Activated CD8-positive, alpha-beta T cell treated with anti-CD3 and anti-CD28 coated beads for 36 hours (primary cell): ENCODE results near the gene SEMA6C. TPM values are rescaled to one million over a fixed set of nuclear protein-coding genes. Genes with fewer than 3 reads are reported as not detected.

Experiments
- ATAC-seq: fragments of 200-7000 bp; cut with Tn5 transposase; one replicate; pipeline ENCODE4 v1.10.0; 2021; ENCODE audit warnings: mild to moderate bottlenecking, moderate library complexity
- CTCF ChIA-PET: fragments of 350-600 bp; sonication (Branson Sonifier 250); formaldehyde crosslinking; loops from one replicate; lab custom pipeline; 2021; ENCODE audit warnings: antibody characterized with exemption; lab: Charles Lee
- POLR2A ChIA-PET: fragments of 350-600 bp; sonication (Branson Sonifier 250); formaldehyde crosslinking; loops from one replicate; lab custom pipeline; 2021; ENCODE audit warnings: antibody characterized with exemption; lab: Charles Lee
- DNase-seq: peaks from one replicate; pipeline ENCODE4 v3.0.0-alpha.2; 2020
- H3K27ac Mint-ChIP-seq: one replicate; pipeline ENCODE4 v1.8.0; 2021; ENCODE audit warnings: mild to moderate bottlenecking, mixed read lengths
- H3K27me3 Mint-ChIP-seq: one replicate; pipeline ENCODE4 v1.8.0; 2021; ENCODE audit warnings: mixed read lengths
- H3K36me3 Mint-ChIP-seq: one replicate; pipeline ENCODE4 v1.8.0; 2021; ENCODE audit warnings: low read depth, mixed read lengths
- H3K4me1 Mint-ChIP-seq: one replicate; pipeline ENCODE4 v1.8.0; 2021; ENCODE audit warnings: low read depth, mixed read lengths
- H3K4me3 Mint-ChIP-seq: one replicate; pipeline ENCODE4 v1.8.0; 2021; ENCODE audit warnings: mild to moderate bottlenecking, moderate library complexity, mixed read lengths
- H3K9me3 Mint-ChIP-seq: one replicate; pipeline ENCODE4 v1.8.0; 2021; ENCODE audit warnings: mixed read lengths
- intact Hi-C: fragments of 100-400 bp; cut with micrococcal nuclease; formaldehyde crosslinking; loops from one replicate; pipeline ENCODE4 v1.10.0; 2022
- total RNA-seq, 2 experiments: library from RNA; stranded (reverse); gene quantifications; one replicate each; pipeline ENCODE4 v1.2.3, GENCODE V29; 2021
- TF ChIP-seq, protein P1 (sequence below): fragments of 200-600 bp; IDR thresholded peaks from one replicate; pipeline ENCODE4 v1.8.0; 2022; ENCODE audit warnings: antibody characterized with exemption, mild to moderate bottlenecking

The SEMA6C gene
- total RNA-seq, 2 experiments from 2014 or later: 3.4 to 3.7 TPM

DNA sequence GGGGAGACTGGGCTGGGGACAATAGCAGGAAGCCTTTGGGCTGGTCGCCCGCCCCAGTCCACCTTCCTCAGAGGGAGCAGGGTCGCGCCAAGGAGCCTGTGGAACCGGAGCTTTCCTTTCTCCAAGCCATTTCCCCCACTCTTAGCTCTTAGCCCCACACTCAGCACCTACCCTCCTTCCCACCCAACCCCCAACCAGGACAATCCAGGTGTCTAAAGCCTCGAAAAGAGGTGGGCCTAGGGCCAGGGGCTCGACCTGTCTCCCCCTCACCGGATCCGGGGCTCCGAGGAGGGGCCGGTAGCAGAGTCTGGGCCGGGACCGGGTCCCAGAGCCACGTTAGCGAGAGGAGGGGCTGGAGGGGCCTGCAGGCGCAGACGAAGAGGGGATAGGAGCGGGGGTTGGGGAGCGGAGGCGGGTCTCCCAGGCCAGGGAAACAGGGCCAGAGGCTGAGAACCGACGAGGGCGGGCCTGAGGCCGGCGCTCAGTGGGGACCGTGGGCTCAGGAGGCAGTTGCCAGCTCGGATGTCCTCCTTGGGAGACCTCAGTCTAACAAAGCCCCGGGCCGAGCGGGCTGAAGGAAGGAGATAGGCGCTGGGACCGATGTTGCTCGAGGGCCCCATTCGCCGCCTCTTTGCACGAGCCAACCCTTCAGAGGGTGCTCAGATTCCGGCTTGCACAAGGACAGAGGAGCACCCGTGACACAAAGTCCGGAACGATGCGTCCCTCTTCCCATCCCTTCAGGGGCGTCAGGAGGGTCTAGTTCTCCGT, 943 bp downstream of the SEMA6C start:
- Mint-ChIP-seq H3K27me3 (peaks cover 3% of the 10 kb centered on the region), H3K27ac (no peak overlapping the region), H3K4me3 (peak overlapping the region; percentile 70), H3K36me3 (no peaks in the 10 kb centered on the region), H3K9me3 (no peaks in the 10 kb centered on the region), H3K4me1 (peaks cover 6% of the 10 kb centered on the region)
- intact Hi-C loops: no loop called here
- ATAC-seq (peak; percentile 17), DNase-seq (peak; percentile 53)
- POLR2A ChIA-PET: interaction anchor here (0.9 to 5.1 kb wide), 3 partner anchors 11 to 15 kb away, joined by 3 to 21 read pairs (median 3); partner anchors contain the start of gene TNFAIP8L2
- CTCF ChIA-PET: interaction anchor here (0.8 to 3.0 kb wide), 5 partner anchors 10 to 120 kb away, joined by 3 to 18 read pairs (median 6); partner anchors contain the start of gene TNFAIP8L2
- TF ChIP-seq, protein P1, sequence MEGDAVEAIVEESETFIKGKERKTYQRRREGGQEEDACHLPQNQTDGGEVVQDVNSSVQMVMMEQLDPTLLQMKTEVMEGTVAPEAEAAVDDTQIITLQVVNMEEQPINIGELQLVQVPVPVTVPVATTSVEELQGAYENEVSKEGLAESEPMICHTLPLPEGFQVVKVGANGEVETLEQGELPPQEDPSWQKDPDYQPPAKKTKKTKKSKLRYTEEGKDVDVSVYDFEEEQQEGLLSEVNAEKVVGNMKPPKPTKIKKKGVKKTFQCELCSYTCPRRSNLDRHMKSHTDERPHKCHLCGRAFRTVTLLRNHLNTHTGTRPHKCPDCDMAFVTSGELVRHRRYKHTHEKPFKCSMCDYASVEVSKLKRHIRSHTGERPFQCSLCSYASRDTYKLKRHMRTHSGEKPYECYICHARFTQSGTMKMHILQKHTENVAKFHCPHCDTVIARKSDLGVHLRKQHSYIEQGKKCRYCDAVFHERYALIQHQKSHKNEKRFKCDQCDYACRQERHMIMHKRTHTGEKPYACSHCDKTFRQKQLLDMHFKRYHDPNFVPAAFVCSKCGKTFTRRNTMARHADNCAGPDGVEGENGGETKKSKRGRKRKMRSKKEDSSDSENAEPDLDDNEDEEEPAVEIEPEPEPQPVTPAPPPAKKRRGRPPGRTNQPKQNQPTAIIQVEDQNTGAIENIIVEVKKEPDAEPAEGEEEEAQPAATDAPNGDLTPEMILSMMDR: no peak

GRCh38 chr1:151144474-151145303, 1.7 kb downstream of the SEMA6C start:
- CTCF ChIA-PET: interaction anchor here (0.8 to 3.0 kb wide), 6 partner anchors 10 to 119 kb away, joined by 3 to 18 read pairs (median 9); partner anchors contain the start of gene TNFAIP8L2

GRCh38 chr1:151143986-151144385, 2.4 kb downstream of the SEMA6C start:
- H3K27me3 Mint-ChIP-seq: peaks cover 3% of the 10 kb centered on the region
- H3K27ac Mint-ChIP-seq: no peak overlapping the region
- no peak overlapping the region for H3K4me3 Mint-ChIP-seq
- peaks cover 6% of the 10 kb centered on the region for H3K4me1 Mint-ChIP-seq
- DNase-seq (no peak), ATAC-seq (no peak)
- no peaks in the 10 kb centered on the region for H3K9me3 Mint-ChIP-seq
- POLR2A ChIA-PET: interaction anchor here (5.1 kb wide), 1 partner anchor 13 kb away, joined by 21 read pairs; the partner anchor contains the start of gene TNFAIP8L2
- CTCF ChIA-PET: interaction anchor here (1.0 to 3.0 kb wide), 6 partner anchors 8 to 119 kb away, joined by 3 to 18 read pairs (median 11); partner anchors contain the start of gene TNFAIP8L2
- intact Hi-C loops: no loop called here
- TF ChIP-seq, protein P1: no peak
- no peaks in the 10 kb centered on the region for H3K36me3 Mint-ChIP-seq

More at GRCh38 chr1:151144474-151145303, 1.7 kb downstream of the SEMA6C start:
- intact Hi-C loops: no loop called here
- Mint-ChIP-seq H3K9me3 (no peaks in the 10 kb centered on the region), H3K4me3 (no peak overlapping the region), H3K36me3 (no peaks in the 10 kb centered on the region), H3K27ac (no peak overlapping the region), H3K27me3 (peaks cover 3% of the 10 kb centered on the region), H3K4me1 (peaks cover 6% of the 10 kb centered on the region)
- no peak for ATAC-seq
- DNase-seq: no peak
- POLR2A ChIA-PET: interaction anchor here (0.9 to 5.1 kb wide), 2 partner anchors 12 to 16 kb away, joined by 3 to 21 read pairs; partner anchors contain the start of gene TNFAIP8L2
- TF ChIP-seq, protein P1: no peak

DNA sequence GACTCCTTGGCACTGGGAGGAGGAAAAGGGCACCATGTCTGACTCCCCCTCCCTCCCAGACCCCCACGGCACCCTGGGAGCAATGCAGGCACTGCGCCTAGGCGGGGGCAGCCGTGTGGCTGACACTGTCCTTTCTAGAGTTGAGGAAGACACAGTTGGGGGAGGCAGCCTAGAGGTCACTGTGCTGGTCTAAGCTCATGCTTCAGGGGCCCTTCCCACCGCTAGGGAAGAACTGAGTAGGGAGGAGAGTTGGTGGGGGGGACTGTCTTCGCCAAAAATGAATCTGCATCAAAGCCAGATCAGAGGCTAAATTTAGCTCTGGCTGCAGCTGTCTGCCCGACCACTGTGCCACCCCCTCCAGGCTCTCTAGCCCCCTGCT, 3.4 kb downstream of the SEMA6C start:
- ChIA-PET CTCF (interaction anchor here (1.0 to 3.0 kb wide), 5 partner anchors 9 to 119 kb away, joined by 3 to 18 read pairs (median 10); partner anchors contain the start of gene TNFAIP8L2), POLR2A (interaction anchor here (5.1 kb wide), 1 partner anchor 14 kb away, joined by 21 read pairs; the partner anchor contains the start of gene TNFAIP8L2)
- ATAC-seq (no peak), DNase-seq (no peak)
- Mint-ChIP-seq H3K36me3 (no peaks in the 10 kb centered on the region), H3K9me3 (no peaks in the 10 kb centered on the region), H3K4me1 (peaks cover 6% of the 10 kb centered on the region), H3K4me3 (no peak overlapping the region), H3K27ac (no peak overlapping the region), H3K27me3 (peaks cover 3% of the 10 kb centered on the region)
- TF ChIP-seq, protein P1: no peak
- intact Hi-C loops: no loop called here
